Left colon (tissue), 2 donors: ENCODE measurements around the gene BICD1. TPM values are rescaled to one million over a fixed set of nuclear protein-coding genes. Genes with fewer than 3 reads are reported as not detected.

Experiments
- ATAC-seq: fragments of 200-7000 bp; cut with Tn5 transposase; one replicate; pipeline ENCODE4 v1.9.1; 2020; ENCODE audit warnings: mild to moderate bottlenecking, moderate library complexity
- DNase-seq, 2 donors: peaks; one replicate each; pipeline ENCODE4 v3.0.0-alpha.2; 2020
- intact Hi-C, 2 donors: fragments of 100-400 bp; cut with DNase I in 1 of 2; cut with micrococcal nuclease in 1 of 2; formaldehyde crosslinking; loops; one replicate each; pipeline versions ENCODE4 v1.11.2 to v1.14.0; 2022; cut with DNase I, micrococcal nuclease
- total RNA-seq, 2 donors: library from RNA; stranded (reverse); fragmentation: NEBNext Ultra II Directional; extraction: Animal tissue kit (Norgen Biotek cat#: 25700); gene quantifications; one replicate each; pipeline ENCODE4 v1.2.1, GENCODE V29; 2021
- donor health status: DM: no; HTN: no; CAD: no.
- donor health status: DM: yes; HTN: yes; CAD: no.

Gene BICD1
- total RNA-seq, 2 donors from 2014 or later = 3.0 to 5.0 TPM

- intact Hi-C loops = no loop called here
- DNase-seq = no peak
- ATAC-seq = peak; percentile 77
Measured at GRCh38 chr12:32293808-32294419, 187.3 kb downstream of the BICD1 start.

GRCh38 chr12:32296567-32296966 lies 189.9 kb downstream of the BICD1 start:
- intact Hi-C loops = no loop called here
- DNase-seq (no peak), ATAC-seq (no peak)

- intact Hi-C loops = no loop called here
- DNase-seq (no peak), ATAC-seq (no peak)
Measured at GRCh38 chr12:32298917-32299316, 192.3 kb downstream of the BICD1 start.

- DNase-seq (no peak), ATAC-seq (no peak)
- intact Hi-C loops = loop anchor here (10.0 kb wide), 2 partner anchors 636 to 646 kb away; partner anchors contain the start of gene ETFBKMT (in 1 of the 2)
Measured at GRCh38 chr12:32301216-32301615, 194.6 kb downstream of the BICD1 start.

GRCh38 chr12:32302218-32303173 lies 195.8 kb downstream of the BICD1 start:
- ATAC-seq = peak; percentile 92
- intact Hi-C loops = loop anchor here (10.0 kb wide), 2 partner anchors 638 to 648 kb away; partner anchors contain the start of gene ETFBKMT (in 1 of the 2)
- peak in 1 of 2 donors; percentile 28 for DNase-seq

GRCh38 chr12:32303174-32303549 lies 196.5 kb downstream of the BICD1 start:
- intact Hi-C loops = loop anchor here (10.0 kb wide), 2 partner anchors 638 to 648 kb away; partner anchors contain the start of gene ETFBKMT (in 1 of the 2)

GRCh38 chr12:32305163-32305562 lies 198.5 kb downstream of the BICD1 start:
- DNase-seq (no peak), ATAC-seq (no peak)
- intact Hi-C loops = loop anchor here (10.0 kb wide), 2 partner anchors 640 to 650 kb away; partner anchors contain the start of gene ETFBKMT (in 1 of the 2)

More at GRCh38 chr12:32303174-32303549, 196.5 kb downstream of the BICD1 start:
- no peak for ATAC-seq
- no peak for DNase-seq

GRCh38 chr12:32307326-32307725 lies 200.7 kb downstream of the BICD1 start:
- DNase-seq (no peak), ATAC-seq (no peak)
- intact Hi-C loops = loop anchor here (10.0 kb wide), 2 partner anchors 643 to 653 kb away; partner anchors contain the start of gene ETFBKMT (in 1 of the 2)

GRCh38 chr12:32309811-32310736 lies 203.4 kb downstream of the BICD1 start:
- ATAC-seq = peak; percentile 66
- intact Hi-C loops = loop anchor here (5.0 to 10.0 kb wide), 3 partner anchors 248 to 655 kb away; partner anchors contain the start of gene ETFBKMT (in 1 of the 2)
- peak in 1 of 2 donors; percentile 15 for DNase-seq

- no peak for DNase-seq
- ATAC-seq = peak; percentile 72
- intact Hi-C loops = loop anchor here in 1 of 2 donors (5.0 kb wide), 1 partner anchor 250 kb away; no protein-coding TSS in a partner anchor
Measured at GRCh38 chr12:32312049-32312670, 205.5 kb downstream of the BICD1 start.

GRCh38 chr12:32322354-32322753 lies 215.7 kb downstream of the BICD1 start:
- ATAC-seq (no peak), DNase-seq (no peak)
- intact Hi-C loops = no loop called here

GRCh38 chr12:32331133-32331532 lies 224.5 kb downstream of the BICD1 start:
- no peak for DNase-seq
- no peak for ATAC-seq
- intact Hi-C loops = no loop called here

- intact Hi-C loops = no loop called here
- no peak for DNase-seq
- ATAC-seq = no peak
Measured at GRCh38 chr12:32332446-32332845, 225.8 kb downstream of the BICD1 start.

- no peak for DNase-seq
- no peak for ATAC-seq
- intact Hi-C loops = no loop called here
Measured at GRCh38 chr12:32334371-32334777, 227.7 kb downstream of the BICD1 start.

- DNase-seq = no peak
- intact Hi-C loops = no loop called here
- no peak for ATAC-seq
Measured at GRCh38 chr12:32336261-32336660, 229.6 kb downstream of the BICD1 start.

GRCh38 chr12:32343496-32343895 lies 236.8 kb downstream of the BICD1 start:
- no peak for ATAC-seq
- no peak for DNase-seq

GRCh38 chr12:32344047-32344446 lies 237.4 kb downstream of the BICD1 start:
- DNase-seq = no peak
- intact Hi-C loops = no loop called here
- peak; percentile 41 for ATAC-seq

More at GRCh38 chr12:32343496-32343895, 236.8 kb downstream of the BICD1 start:
- intact Hi-C loops = no loop called here

GRCh38 chr12:32353540-32353939 lies 246.9 kb downstream of the BICD1 start:
- intact Hi-C loops = no loop called here
- DNase-seq = no peak
- ATAC-seq = no peak
